Muscle of arm (tissue), 12 donors: Measurements from ENCODE around the gene SLC28A3. TPM values are rescaled to one million over a fixed set of nuclear protein-coding genes. Genes with fewer than 3 reads are reported as not detected.

Experiments
- DNase-seq: peaks from one replicate; pipeline ENCODE4 v3.0.0-alpha.2; 2013
- polyA plus RNA-seq, 12 donors: library from polyadenylated mRNA; unstranded; fragments of 120-200 nt; gene quantifications; one replicate each; pipeline ENCODE4 v1.2.1, GENCODE V29; 2013; ENCODE audit not compliant: insufficient read length in 12 of 12

SLC28A3 gene
- polyA plus RNA-seq, 12 donors: 0.04 to 3.6 (median 0.80) TPM; not detected in 8

DNA sequence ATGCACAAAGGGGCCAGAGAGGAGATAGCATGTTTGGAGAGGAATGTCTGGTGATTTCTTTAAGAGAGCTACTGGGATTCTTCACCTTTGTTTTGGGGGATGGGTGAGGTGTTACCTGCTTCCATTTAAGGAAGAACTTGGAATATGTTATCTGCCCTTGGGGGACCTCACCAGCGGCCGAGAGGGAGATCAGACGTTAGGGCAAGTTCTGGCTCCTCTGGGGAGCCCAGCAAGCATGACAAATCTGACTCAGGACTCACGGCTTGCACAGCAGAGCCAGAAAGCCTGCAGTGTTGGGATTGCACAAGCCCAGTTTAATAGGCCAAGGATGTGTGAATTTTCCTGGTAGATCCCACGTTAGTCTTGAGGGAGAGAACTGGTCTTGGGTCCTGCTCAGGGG is 40.3 kb downstream of the SLC28A3 start:
- no peak for DNase-seq

- DNase-seq: no peak
Measured at GRCh38 chr9:84297162-84297821, 43.3 kb downstream of the SLC28A3 start.

DNA sequence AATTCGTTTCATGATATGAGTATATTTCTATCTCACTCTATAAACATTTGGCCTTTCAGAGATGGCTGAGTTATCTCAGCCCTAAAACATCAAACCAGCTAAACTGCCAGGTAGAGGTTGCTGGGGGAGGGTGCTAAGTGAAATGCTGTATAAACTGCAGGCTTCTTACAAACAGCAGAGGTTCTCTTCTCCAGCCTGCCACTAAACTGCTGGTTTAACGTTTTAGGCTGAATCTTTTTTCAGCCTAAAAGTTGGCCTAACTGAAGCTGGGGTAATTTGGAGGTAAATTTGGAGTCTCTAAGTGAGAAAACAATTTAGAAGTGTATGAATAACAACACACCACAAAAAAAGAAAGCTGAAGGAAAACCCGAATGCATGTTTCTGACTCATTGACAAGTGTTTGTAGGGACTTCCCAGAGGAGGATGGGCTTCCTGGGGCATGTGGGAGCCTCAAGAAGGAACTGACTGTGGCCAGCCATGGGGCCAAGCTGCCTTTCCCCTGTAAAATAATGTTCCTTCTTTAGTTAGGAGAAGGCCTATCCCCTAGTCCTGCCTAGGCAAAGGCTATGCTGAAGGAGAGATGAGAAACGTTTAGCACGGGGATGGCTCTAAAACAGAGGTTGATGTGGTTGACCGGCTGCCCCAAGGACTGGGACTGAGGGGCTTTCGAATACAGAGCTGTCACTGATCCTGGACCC is 44.3 kb downstream of the SLC28A3 start:
- no peak for DNase-seq

- DNase-seq: no peak
Measured at GRCh38 chr9:84294241-84294950, 46.2 kb downstream of the SLC28A3 start.

- DNase-seq: no peak
Measured at GRCh38 chr9:84293001-84293798, 47.4 kb downstream of the SLC28A3 start.

GRCh38 chr9:84285381-84285780 is 55.2 kb downstream of the SLC28A3 start:
- DNase-seq: no peak

DNA sequence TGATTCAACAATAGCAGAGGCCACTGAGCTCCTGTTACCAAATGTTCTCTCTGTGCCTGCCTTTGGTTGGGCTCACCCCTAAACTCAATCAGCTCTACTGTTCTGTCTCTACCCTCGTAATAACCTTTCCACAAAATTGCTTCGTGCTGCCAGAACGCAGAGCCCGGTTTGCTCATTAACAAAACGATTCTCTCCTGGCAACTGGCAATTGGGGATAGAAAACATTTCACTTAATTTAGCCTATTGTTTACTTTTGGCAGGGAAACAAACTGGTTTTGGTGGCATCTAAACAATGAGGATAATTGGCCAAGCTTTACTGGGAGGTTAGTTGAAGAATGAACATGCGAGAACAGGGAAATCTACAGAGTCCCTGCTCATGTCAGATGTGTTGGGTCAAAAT is 56.6 kb downstream of the SLC28A3 start:
- no peak for DNase-seq

- no peak for DNase-seq
Measured at GRCh38 chr9:84278130-84278529, 62.4 kb downstream of the SLC28A3 start.

GRCh38 chr9:84277646-84278045 is 62.9 kb downstream of the SLC28A3 start:
- DNase-seq: no peak

DNA sequence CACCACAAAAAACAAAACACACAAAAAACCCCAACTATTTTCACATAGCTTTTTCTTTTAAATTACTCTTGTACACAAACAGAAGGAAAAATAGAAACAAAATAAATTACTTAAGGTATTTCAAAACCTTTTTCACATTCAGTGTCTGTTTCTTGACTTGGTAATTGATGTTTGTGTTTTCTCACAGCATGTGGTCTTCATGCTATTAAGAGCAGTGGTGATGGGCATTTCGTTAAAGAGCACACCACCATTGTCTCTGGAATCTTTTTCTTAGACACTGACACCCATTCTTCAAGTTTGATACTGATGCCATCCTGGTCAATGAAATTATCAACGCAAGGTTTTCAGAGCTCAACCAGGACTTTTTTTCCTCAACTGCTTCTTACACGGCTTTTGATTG is 63.8 kb downstream of the SLC28A3 start:
- no peak for DNase-seq

DNA sequence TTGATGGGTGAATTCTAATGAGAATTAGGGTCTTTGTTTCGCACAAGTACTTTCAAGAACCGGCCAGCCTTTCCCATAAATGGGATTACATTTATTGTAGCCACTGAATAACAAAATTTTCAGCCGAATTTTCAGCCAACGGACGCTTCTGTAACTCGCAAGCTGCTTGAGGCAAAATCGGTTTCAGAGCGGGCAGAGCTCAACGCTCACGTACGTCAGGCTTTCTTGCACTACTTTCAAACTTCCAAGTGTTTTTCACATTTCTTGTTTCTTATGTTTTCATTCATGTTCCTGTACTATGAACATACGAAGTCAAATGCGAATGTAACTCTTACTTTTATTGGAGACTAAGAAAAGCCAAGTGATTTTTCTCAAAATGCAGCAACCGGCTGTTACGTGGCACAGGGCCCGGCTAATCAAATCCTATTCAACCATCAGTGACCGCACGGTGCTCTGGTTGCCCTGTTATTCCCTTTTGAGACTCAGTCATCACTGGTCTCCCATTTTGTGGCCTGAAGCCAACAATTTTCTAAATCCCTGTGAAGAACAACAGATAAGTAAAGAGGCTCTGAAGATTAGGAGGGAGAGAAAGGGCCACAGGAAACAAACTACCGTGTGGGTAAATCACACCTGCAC is 68.5 kb downstream of the SLC28A3 start:
- DNase-seq: peak; percentile 31

DNA sequence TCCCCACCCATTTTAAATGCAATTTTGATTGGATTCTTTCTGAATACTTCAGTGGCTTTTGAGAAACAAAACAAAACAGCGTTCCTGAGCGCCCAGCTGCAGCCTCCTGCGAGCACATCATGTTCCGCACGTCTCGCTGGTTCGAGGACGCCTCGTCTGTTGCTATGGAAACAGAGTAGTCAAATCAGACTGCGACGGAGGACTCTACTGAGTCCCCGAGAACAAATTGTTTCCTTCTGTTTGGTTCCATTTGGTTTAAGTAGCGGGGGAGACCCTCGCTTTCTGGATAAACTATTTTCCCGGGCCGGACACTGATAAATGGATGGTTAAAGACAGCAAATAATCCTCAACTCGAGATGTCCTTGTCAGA is 69.0 kb downstream of the SLC28A3 start:
- DNase-seq: peak; percentile 83

- DNase-seq: peak; percentile 3
Measured at GRCh38 chr9:84270847-84271530, 69.6 kb downstream of the SLC28A3 start.

GRCh38 chr9:84266087-84266561 is 74.4 kb downstream of the SLC28A3 start:
- no peak for DNase-seq

DNA sequence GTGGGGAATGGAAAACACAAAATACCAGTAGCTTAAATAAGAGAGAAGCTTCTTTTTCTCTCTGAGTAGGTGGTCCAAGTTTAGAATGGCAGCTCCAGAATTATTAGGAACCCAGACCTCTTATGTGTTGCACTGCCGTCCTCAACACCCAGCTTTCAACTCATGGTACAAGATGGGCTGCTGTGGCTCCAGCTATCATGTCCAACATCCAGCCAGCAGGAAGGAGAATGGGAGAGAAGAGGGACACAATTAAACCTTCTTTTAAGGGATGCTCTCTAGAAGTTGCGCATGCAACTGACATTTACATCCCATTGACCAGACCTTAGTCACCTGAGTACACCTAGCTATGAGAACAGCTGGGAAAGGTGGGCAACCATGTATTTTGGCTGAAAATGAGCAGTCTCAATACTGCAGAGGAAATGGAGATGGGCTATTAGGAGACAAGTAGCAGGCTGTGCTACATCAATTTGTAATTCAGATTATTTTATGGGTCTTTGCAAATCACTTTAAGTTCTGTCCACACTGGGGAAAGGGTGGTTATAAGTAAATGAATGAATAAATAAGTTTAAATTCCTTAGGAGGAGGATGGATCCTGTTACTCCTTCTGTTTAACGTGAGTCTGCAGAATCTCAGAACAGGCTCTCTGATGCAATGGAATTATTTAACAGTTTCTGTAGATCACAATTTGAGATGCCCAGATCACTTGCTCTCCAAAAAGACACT is 76.1 kb downstream of the SLC28A3 start:
- DNase-seq: no peak

GRCh38 chr9:84261070-84261746 is 79.3 kb downstream of the SLC28A3 start:
- DNase-seq: peak; percentile 84

GRCh38 chr9:84258371-84258770 is 82.2 kb downstream of the SLC28A3 start:
- DNase-seq: no peak

DNA sequence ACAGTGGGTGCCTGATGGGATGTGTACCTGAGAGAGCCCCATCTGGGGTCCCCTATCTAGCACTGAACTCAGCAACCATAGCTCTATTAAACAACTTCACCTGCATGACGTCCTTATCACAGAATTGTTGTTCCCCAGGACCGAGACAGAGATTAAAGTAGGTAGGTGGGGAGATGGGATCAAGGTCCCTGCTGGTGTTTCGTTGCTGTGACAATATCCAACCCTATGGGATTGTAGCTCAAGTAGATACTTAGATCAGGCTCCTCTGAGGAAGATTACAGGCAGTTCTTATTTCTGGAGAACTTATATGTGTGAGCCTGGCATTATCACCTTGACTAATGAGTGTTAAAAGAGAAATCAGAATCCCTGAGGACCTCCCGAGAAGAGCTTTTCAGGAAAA is 84.9 kb downstream of the SLC28A3 start:
- no peak for DNase-seq

GRCh38 chr9:84254972-84255371 is 85.6 kb downstream of the SLC28A3 start:
- no peak for DNase-seq

GRCh38 chr9:84251921-84252320 is 88.6 kb downstream of the SLC28A3 start:
- DNase-seq: no peak
